ENCODE data around the gene AZU1.

DNA sequence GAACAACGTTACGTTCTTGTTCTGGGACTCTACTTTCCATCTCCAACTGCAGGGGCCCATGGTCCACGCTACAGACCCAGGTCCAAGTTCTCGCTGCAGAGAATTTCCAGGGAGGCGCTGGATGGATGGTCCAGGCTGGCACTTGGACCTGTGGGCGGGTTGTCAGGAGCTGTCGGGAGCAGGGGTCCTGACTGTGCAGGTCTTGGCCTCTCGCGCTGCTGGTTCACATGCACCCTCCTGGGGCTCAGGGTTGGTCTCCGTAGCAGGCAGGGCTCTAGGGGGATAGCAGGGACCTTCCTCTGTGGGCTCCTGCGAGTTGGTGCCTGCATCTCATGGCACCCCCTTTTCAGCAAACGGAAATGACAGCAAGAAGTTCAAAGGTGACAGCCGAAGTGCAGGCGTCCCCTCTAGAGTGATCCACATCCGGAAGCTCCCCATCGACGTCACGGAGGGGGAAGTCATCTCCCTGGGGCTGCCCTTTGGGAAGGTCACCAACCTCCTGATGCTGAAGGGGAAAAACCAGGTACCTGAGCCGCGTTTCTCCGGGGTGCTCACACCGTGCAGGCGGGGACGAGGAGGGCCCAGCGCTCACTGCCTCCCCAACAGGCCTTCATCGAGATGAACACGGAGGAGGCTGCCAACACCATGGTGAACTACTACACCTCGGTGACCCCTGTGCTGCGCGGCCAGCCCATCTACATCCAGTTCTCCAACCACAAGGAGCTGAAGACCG, 23.8 kb upstream of the AZU1 start:
- TF ChIP-seq, protein P1, sequence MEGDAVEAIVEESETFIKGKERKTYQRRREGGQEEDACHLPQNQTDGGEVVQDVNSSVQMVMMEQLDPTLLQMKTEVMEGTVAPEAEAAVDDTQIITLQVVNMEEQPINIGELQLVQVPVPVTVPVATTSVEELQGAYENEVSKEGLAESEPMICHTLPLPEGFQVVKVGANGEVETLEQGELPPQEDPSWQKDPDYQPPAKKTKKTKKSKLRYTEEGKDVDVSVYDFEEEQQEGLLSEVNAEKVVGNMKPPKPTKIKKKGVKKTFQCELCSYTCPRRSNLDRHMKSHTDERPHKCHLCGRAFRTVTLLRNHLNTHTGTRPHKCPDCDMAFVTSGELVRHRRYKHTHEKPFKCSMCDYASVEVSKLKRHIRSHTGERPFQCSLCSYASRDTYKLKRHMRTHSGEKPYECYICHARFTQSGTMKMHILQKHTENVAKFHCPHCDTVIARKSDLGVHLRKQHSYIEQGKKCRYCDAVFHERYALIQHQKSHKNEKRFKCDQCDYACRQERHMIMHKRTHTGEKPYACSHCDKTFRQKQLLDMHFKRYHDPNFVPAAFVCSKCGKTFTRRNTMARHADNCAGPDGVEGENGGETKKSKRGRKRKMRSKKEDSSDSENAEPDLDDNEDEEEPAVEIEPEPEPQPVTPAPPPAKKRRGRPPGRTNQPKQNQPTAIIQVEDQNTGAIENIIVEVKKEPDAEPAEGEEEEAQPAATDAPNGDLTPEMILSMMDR (IDR thresholded peaks at IDR 0.05; ENCODE audit: low read depth, low read length, poor library complexity, severe bottlenecking), result no peak
- no peak for TF ChIP-seq EZH2phosphoT487 (IDR thresholded peaks at IDR 0.05; ENCODE audit: borderline replicate concordance, low read length)
